Stimulated activated CD4-positive, alpha-beta T cell treated with anti-CD3 and anti-CD28 coated beads, Interleukin-2, amount 100 ng/mL, for 48 hours (primary cell): ENCODE measurements around the gene SPATA6L.

Experiments used
- DNase-seq, 2 donors: peaks; one replicate each; pipeline ENCODE4 v3.0.0-alpha.2; 2020

The SPATA6L gene

DNA sequence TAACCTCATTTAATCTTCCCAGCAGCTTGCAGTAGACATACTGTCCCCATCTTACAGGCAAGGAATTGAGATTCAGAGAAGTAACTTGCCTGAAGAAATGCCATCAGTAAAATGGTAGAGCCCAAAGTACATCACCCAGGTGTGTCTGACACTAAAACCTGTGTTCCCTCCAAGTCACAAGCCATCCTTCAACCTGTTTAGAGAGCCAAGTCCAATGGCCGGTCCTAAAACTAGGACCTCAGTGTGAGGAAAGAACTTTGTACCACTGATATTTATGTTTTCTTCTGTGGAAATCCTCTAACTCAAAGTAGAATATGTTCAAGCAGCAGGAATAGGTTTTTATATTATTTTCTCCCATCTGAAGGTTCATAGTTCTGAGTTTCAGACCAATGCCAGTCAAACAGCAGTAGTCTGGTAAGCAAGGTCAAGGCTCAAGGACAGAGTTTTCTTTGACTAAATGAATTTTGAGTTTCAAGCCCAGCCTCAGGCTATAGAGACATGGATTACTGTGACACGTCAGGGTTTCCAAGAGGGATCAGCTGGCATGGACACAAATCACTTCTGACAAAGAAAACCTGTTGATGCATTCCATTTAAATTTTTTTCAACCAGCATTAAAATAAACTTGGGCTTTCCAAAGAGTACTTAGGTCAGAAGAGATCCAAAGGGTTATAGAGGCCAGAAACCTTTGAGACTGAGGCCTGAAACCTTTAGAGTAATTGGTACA lies 85.1 kb downstream of the SPATA6L start:
- no peak for DNase-seq

DNA sequence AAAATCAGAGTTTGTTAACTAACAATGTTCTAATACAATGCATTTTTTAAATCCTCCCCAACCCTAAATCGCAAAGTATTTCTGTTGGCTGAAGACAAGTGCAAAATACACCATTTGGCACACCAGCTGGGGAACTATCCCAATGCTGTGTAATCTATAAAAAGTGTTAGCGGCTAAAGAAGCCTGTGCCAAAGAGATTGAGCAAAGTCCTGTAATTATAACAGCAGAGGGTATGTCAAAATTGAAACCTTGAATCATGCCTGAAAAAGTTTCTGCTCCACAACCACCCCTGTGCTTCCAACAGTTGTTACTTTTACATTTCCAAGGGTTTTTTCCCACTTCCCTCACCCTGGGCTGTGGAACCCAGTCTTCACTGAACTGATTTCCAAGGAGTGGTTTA lies 87.3 kb downstream of the SPATA6L start:
- no peak for DNase-seq

DNA sequence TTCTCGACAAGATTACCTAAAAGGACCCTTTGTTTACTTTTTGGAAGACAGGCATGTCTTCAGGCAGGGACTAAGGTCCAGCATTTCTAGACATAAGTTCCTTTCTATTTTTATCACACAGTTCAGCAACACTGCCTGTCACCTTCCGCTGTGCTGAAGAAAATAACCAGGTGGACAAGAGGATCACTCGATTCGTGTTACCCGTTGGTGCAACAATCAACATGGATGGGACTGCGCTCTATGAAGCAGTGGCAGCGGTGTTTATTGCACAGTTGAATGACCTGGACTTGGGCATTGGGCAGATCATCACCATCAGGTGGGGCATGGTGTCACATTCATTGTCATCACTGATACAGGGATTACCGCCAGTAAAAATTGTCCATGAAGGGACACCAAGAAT lies 89.8 kb downstream of the SPATA6L start:
- DNase-seq: no peak

DNA sequence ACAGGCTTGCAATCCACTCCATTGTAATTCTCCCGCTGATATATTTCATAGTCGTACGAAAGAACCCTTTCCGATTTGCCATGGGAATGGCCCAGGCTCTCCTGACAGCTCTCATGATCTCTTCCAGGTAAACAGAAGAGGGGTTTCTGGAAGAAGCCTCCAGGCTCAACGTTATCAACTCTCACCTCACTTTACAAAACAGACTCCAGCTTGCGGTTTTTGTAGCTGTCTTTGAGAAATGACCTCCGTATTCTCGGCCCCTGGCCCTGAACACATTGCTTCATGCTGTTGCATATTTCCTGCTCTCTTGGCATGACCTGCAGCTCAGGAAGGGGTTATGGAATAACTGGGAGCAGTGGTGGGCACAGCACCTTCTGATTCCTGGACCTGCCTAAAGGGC lies 90.3 kb downstream of the SPATA6L start:
- DNase-seq: no peak

DNA sequence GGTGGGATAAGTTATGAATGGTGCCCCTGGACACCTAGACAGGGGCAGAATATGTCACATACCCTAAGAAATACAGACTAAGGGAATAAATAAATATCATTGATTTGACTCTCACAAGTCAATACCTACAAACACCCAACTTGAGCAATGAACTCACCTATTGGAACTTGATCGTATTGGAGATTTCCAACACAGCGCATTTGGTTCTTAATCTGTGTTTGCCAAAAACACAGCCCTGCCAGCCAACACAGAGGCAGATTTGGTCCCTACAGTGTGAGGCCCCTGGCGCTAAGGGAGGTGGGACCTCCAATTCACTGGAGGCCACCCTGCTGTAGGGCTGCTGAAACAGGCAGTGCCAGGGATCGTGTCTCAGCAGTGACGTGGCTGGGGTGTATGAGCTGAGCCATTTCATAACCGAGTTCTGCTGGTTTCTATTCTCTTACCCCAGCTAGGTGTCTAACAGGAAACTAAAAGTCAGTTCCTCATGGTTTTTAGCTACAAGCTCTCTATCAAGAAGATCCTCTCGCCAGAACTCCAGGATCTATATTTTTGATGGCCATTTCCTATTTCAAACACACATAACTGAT lies 91.5 kb downstream of the SPATA6L start:
- DNase-seq: peak in 1 of 2 donors; percentile 16

DNA sequence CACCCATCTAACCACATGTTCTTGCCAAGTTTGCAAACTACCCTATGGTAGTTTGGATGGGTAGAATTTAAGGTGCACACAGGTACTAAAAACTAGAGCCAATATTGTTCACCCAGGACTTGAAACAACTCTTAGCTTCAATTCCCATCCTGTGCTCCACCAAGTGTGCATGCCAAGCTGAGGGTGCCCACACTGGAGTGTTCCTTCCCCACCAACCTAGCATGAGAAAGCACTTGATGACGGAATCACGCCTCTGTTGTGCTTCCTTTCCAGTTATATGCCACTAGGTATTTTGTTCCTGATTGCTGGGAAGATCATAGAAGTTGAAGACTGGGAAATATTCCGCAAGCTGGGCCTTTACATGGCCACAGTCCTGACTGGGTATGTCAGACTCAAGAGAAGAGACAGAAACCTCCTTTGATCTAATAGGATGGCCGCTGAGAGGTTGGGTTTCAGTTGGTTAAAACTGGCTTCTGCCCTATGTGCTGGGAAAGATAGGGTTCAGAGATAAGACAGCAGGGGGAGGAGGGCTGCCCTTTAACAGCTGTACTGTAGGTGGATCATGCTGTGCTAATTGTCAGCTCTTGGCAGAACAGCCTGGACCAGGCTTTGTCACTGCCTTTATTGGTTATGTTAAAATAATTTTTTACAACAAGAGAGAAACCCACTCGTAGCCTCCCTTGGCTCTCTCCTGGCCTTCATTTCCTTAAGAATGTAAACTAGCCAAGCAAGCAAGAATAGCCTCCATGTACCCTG lies 92.5 kb downstream of the SPATA6L start:
- no peak for DNase-seq

DNA sequence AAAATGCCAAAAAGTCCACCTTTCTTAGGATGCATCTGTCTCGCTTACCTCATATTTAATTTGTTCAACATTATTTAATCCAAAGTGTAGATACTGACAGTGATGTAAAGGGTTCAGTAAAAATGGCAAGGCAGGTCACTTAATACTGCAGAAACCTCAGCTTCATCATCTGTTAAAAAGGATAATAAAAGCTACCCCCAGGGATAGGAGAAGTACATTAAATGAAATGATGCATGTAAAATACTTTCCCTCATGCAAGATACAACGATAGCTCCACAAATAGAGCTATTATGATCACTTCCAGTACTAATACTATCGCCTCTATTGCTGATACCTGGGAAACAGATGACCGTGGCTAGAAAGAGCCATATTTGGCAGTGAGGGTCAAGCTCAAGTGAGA lies 93.1 kb downstream of the SPATA6L start:
- DNase-seq: no peak

DNA sequence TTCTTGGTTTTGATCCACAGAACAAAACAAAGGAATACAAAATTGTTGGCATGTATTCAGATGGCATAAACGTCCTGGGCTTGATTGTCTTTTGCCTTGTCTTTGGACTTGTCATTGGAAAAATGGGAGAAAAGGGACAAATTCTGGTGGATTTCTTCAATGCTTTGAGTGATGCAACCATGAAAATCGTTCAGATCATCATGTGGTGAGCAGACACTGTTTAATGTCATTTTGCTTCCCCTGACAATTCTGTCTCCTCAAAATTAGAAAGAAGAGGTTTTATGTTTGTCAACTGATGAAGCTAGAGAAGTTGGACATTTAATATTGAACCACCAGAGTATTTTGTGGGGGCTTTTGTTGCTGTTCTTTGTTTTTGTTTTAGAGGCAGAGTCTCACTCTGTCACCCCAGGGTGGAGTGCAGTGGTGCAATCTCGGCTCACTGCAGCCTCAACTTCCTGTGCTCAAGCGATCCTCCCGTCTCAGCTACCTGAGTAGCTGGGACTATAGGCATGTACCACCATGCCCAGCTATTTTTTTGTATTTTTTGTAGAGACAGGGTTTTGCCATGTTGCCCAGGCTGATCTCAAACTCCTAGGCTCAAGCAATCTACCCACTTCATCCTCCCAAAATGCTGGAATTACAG lies 94.0 kb downstream of the SPATA6L start:
- no peak for DNase-seq

DNA sequence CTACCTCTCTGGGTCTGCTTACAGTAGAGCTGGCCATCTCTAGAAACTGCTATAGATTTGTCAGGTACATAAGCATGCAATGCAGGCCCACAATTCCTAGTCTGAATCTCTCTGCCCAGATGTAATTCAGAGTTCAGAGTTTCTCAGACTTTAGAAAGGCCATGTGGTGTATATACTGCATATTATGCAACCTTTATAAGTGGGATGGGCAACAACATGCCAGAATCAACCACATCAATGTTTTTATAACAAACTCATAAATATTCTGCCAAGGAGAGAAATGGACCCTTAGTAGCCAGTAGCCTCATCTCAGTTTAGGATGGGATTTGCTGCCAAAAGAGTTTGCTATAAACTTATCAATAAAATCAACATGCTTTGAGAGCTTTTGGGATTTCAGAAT lies 97.2 kb downstream of the SPATA6L start:
- DNase-seq: no peak

DNA sequence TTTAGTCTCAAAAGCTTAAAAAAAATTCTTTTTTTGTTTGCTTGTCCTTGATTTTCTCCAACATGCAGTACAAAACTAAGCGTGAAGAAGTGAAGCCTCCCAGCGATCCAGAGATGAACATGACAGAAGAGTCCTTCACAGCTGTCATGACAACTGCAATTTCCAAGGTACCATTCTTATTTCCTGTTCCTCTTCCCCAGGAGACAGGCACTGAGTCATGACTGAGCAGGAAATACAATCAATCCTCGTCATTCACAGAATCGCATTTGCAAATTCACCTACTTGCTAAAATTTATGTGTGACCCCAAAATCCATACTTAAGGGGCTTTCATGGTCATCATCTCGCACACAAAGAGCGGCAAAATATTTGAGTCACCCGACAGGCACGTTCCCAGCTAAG lies 98.7 kb downstream of the SPATA6L start:
- no peak for DNase-seq

DNA sequence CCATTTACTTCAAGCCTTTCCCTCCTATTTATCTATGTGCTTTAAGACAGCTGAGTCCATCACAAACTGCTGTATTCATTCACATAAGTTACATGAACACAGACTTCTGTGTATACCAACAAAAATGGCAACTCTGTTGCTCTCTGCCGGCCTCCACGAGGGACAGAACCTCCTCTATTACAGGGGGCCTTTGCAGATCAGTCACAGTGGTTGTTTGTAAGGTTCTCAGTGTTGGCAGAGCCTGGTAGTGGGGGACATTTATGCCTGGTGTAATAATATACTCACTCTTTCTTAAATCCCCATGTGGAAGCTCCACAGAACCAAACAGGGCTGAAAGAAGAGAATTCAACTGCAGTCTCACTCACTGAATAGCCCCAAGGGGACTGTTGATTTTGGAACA lies 99.5 kb downstream of the SPATA6L start:
- DNase-seq: no peak

DNA sequence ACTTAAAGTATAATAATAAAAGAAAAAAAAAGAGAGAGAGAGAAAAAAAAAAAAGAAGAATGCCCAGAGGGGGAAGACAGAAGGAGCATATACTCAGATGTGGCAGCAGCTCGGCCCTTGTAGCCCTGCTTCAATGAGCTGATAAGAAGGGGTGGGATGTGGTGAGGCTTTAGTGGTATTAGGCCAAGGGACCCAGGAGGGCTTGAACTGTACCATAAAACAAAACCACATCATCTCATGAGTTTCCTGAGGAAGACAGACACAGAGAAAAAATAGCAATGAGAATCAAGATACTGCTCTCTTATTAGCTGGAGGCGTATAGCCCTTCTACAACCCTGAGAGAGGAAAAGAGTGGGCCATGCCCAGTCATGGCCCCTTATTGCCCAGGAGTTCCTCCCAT lies 103.2 kb downstream of the SPATA6L start:
- no peak for DNase-seq

DNA sequence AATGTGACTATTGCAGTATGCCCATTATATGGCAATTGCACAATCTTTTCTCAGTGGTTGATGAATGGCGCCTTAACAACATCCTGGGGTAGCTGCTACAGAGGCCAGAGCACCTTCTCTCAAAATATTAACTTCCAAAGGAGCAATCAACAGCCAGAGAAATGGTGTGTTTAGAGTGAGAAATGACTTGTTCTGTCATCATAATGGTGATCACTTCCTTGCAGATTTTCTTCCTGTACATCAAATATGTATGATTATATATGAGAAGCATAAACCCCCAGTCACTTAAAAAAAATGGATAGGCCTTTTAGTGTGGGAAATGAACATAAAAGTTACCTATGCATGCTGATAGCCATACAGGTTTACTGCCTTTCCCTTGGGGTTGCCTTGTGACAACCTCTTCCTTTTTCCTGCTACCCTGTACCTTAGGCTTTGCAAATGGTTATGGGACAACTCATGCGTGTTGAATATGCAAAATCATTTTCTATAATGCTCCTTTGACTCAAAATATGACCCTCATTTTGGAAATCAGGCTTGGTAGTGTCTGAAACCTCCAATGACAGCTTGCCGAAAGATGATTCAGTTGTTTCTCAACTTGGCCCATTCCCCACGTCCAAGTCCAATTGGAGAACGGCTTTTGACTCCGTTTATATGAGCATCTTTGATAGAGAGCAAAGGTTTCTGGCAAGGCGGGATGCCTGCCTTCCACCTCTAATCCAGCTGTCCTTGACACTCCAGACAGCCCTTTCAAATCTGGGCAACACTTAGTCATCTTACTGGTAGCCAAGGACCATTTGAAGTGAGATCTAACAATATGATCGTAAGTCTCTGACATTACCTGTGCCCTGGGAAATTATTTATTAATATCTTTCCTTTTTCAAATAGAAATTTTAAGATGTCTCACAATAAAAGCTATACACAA lies 106.8 kb downstream of the SPATA6L start:
- DNase-seq: no peak

DNA sequence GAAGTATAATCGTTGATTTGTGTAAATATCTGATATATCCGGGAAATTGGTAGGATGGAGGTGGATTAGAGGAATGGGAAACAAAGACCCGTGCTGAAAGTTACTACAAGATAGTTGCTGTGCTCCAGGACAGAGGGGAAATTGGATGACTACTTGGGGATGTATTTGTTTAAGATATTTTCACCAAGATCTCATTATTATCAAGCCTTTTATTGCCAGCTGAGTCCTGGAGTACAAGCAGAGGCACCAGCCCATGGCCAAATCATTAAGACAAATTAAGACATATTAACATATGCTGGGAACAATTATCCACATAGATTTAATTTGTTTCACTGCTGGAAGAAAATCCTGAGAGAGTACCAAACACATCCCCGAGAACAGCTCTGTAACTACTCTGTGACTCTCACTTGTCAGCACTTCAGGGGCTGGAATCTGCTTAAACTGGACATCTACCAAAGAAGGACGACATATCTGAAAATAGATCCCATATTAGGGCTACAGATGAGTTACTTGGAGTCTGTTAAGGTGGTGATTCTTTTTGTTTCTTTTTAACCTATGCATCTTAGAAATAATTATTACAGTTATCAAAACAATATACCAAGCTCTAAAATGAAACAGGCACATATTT lies 107.8 kb downstream of the SPATA6L start:
- no peak for DNase-seq

DNA sequence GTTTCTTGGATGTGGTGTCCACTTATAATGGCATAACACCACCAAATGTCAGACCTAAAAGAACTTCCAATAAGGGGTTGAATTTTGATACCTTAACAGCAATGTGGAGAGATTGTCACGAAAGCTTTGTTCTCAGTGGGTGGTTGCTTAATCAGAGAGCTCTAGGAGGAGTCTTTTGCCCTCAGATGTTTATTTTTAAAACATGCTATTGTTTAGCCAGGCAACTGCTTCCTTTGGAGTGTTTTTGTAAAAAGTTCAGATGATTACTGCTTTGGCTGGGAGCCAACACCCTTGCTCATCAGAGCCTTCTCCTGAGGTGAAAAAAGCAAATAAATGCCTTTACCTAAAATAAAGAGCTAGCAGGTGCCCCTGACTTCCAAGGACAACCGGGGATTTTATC lies 111.0 kb downstream of the SPATA6L start:
- no peak for DNase-seq

DNA sequence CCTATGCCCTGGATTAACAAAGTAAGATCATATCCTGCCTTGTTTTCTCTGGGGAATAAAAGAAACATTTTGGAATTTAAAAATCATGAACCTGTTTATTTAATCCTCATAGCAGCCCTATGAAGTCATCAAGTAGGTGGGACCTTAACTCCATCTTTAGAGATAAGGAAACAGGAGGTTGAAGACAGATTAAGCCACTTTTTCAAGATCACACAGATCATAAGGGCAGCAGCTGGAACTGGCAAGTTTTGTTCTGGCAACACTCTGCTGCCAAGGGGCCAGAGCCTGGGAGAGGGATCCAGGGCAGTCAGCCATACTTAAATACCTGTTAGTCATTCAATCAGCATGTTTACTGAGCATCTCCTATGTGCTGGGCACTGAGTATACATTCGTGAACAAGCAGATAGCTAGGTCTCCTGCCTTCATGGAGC lies 112.3 kb downstream of the SPATA6L start:
- no peak for DNase-seq

DNA sequence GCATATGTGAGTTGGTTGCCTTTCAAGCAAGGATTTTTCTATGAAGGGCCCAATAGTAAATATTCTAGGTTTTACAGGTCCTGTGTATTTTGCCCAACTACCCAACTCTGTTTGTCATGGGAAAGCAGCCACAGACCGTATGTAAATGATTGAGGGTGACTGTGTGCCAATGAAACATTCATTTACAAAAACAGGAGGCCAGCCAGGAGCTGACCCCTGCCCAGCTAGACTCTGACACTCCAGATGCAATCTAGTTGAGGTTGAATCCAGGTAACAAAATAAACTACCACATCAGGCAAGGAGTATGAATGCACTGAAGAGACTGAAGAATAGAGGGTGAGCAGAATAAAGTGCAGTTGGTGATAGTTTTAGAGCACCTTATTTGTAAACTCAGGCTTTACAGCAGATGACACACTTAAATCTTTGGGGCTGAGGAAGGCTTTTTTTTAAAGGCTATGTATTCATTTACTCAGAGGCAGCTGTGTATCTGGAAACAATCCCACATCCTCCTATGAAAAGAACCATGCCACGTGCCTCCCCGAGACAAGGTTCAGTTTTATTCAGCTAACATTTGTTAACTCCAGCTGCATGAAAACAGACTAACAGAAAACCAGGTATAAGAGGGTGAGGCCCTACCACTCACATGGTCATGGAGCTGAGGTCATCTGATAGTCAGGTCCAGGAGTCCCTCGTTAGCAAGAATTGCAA lies 115.3 kb downstream of the SPATA6L start:
- no peak for DNase-seq

DNA sequence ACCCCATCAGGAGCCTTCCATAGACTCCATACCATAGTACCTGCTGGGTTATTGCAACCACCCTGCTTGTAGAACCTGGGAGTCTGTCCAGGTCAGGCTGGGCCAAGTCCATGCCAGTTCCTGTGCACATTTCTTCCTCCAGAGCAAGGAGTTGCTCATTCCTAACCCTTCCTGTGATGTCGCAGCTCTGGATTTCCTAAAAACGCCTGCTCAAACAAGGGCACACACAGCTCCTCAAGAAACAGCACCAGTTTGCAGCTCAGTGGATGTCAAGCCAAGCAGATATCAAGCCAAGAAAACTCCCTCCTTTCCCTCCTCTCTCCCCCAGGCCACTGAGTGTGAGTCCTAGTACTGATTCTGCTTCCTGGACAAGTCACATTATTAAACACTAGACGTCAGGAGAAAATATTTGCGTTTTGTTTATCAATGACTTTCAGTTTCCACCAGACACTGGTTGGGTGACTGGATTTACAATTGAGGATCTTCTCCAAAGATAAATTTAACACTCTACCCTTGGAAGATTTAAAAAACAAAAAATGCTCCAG lies 116.5 kb downstream of the SPATA6L start:
- no peak for DNase-seq

DNA sequence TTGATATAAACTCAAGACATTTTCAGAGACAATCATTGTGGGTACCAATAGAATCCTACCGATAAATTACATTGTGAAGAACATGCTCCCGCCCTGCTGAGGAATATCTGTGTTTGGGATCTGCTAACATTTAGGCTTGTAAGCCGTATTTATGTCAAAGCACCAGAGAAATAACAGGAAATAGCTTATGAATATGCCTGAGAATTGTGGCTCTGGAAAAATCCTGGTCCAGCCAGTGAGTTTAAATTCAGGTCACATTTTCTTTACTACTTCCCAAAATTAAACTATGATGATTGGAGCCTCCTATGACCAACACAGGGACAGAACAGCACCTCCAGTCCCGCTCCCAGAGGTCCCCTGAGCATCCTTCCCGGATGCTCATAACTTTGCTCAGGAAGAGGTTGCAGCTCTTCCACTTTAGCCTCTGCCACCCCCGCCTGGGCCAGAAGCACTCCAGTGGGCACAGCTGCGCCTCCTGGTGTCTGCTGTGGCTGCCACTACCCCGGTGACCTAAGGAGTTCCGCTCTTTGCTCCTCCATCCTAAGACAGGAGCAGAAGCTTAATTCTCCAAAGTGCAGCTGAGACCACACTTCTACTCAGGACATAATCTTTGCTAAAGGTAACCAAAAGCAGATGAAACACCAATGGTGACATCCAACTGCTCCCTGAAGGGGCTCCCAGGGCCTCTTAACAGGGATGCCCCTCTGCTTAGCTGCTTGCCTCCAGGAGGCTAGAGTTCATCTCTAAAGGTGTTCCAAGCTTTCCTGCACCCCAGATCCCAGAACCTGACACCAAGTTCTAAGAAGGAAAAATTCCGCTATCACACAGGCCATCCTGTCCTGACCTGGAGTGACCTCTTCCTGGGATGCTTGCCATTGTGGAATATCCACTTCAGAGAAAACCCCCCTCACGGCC lies 117.2 kb downstream of the SPATA6L start:
- no peak for DNase-seq
